OCI-LY7 (cell line): ENCODE data around the gene ROM1.
A peak's percentile ranks its signal among the peaks of the same experiment; 100 is the strongest.

ENCODE experiments used
- CTCF ChIP-seq: fragments of 200-600 bp; sonication (generic); conservative IDR thresholded peaks from 2 replicates; pipeline ENCODE4 v1.5.1; 2014; ENCODE audit warnings: mild to moderate bottlenecking, antibody characterized with exemption, low read length, moderate library complexity, mixed read lengths
- EZH2phosphoT487 ChIP-seq: fragments of 200-600 bp; sonication (generic); IDR thresholded peaks from 2 replicates; pipeline ENCODE4 v1.6.1; 2018; ENCODE audit warnings: low read depth, borderline replicate concordance, mild to moderate bottlenecking, mixed run types, antibody characterized with exemption, low read length, moderate library complexity, mixed read lengths

GRCh38 chr11:62621567-62622470 is 8.8 kb downstream of the ROM1 start, which contains the start of gene B3GAT3:
- TF ChIP-seq CTCF (0 out of 2 replicates have a peak, but pooled peaks have one; percentile 20), EZH2phosphoT487 (no peak)
